Body of pancreas (tissue), 4 donors: ENCODE measurements around the gene DCAF8.

ENCODE experiments used
- POLR2A ChIP-seq, 3 donors: fragments of 450-650 bp; IDR thresholded peaks; one replicate each; pipeline ENCODE4 v1.6.1; 2016; ENCODE audit warnings: antibody characterized with exemption in 3 of 3, mild to moderate bottlenecking in 2 of 3
- TF ChIP-seq, protein P1 (sequence below), 7 experiments: fragments of 450-650 bp in 4 of 7; fragments of 200-600 bp in 3 of 7; sonication (generic) in 3 of 7; IDR thresholded peaks; one replicate each; pipeline ENCODE4 v1.5.1; 2016 to 2019; ENCODE audit warnings: antibody characterized with exemption in 7 of 7

DNA sequence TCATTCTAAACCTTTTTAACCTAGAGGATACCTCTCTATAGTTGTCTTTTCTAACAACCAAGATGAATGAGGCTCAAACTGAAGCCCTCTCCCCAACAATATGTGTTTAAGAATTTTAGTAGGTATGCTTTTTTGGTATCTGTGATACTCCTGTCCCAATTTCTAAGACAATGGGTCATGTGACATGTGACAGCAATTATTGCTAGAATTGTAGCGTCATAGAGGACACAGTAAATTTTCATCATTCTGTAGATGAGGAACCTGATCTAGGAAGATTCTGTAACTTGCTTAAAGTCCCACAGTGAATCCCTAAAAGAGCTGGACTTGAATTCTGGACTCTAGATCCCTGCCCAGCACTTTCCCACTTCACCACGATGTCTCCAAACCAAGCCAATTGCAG is 83.6 kb downstream of the DCAF8 start:
- TF ChIP-seq, protein P1, sequence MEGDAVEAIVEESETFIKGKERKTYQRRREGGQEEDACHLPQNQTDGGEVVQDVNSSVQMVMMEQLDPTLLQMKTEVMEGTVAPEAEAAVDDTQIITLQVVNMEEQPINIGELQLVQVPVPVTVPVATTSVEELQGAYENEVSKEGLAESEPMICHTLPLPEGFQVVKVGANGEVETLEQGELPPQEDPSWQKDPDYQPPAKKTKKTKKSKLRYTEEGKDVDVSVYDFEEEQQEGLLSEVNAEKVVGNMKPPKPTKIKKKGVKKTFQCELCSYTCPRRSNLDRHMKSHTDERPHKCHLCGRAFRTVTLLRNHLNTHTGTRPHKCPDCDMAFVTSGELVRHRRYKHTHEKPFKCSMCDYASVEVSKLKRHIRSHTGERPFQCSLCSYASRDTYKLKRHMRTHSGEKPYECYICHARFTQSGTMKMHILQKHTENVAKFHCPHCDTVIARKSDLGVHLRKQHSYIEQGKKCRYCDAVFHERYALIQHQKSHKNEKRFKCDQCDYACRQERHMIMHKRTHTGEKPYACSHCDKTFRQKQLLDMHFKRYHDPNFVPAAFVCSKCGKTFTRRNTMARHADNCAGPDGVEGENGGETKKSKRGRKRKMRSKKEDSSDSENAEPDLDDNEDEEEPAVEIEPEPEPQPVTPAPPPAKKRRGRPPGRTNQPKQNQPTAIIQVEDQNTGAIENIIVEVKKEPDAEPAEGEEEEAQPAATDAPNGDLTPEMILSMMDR (IDR thresholded peaks at IDR 0.05), result no peak
- no peak for TF ChIP-seq POLR2A (IDR thresholded peaks at IDR 0.05)
